Measurements from ENCODE around the gene TUBA1C. TPM values are rescaled to one million over a fixed set of nuclear protein-coding genes. Genes with fewer than 3 reads are reported as not detected.
"Not testable (repeated sequence)": the region's sequence is repeated elsewhere in the genome, so short reads cannot be mapped to it uniquely, and the experiment has no call there.

TUBA1C gene
- total RNA-seq, 2 donors from 2014 or later: 172 to 219 TPM

GRCh38 chr12:49244176-49244575 is 20.7 kb upstream of the TUBA1C start:
- DNase-seq (ENCODE audit: low spot score): no peak
- intact Hi-C loops (cut with DNase I): no loop called here

GRCh38 chr12:49251357-49251756 is 13.5 kb upstream of the TUBA1C start:
- intact Hi-C loops (cut with DNase I): no loop called here
- DNase-seq (ENCODE audit: low spot score): no peak

- intact Hi-C loops (cut with DNase I): no loop called here
- no peak for DNase-seq (ENCODE audit: low spot score)
These were observed 11.8 kb upstream of the TUBA1C start for GRCh38 chr12:49253033-49253623.

GRCh38 chr12:49255456-49255855 is 9.4 kb upstream of the TUBA1C start:
- intact Hi-C loops (cut with DNase I): not testable (repeated sequence)

GRCh38 chr12:49255857-49256637 is 8.8 kb upstream of the TUBA1C start:
- peak; percentile 25 for DNase-seq (ENCODE audit: low spot score)
- intact Hi-C loops (cut with DNase I): no loop called here

More at GRCh38 chr12:49255456-49255855, 9.4 kb upstream of the TUBA1C start:
- DNase-seq (ENCODE audit: low spot score): not testable (repeated sequence)

GRCh38 chr12:49257508-49258184 is 7.2 kb upstream of the TUBA1C start:
- intact Hi-C loops (cut with DNase I): not testable (repeated sequence)
- DNase-seq (ENCODE audit: low spot score): peak; percentile 3

GRCh38 chr12:49259452-49259851 is 5.4 kb upstream of the TUBA1C start:
- DNase-seq (ENCODE audit: low spot score): no peak
- intact Hi-C loops (cut with DNase I): no loop called here

- DNase-seq (ENCODE audit: low spot score): no peak
- intact Hi-C loops (cut with DNase I): no loop called here
These were observed 4.7 kb upstream of the TUBA1C start for GRCh38 chr12:49260166-49260565.

GRCh38 chr12:49260571-49261363 is 4.1 kb upstream of the TUBA1C start:
- DNase-seq (ENCODE audit: low spot score): peak; percentile 28
- intact Hi-C loops (cut with DNase I): no loop called here

GRCh38 chr12:49261721-49262120 is 3.2 kb upstream of the TUBA1C start:
- intact Hi-C loops (cut with DNase I): no loop called here
- DNase-seq (ENCODE audit: low spot score): no peak

GRCh38 chr12:49263400-49263763 is 1.5 kb upstream of the TUBA1C start:
- intact Hi-C loops (cut with DNase I): no loop called here
- peak; percentile 38 for DNase-seq (ENCODE audit: low spot score)

- no peak for DNase-seq (ENCODE audit: low spot score)
- intact Hi-C loops (cut with DNase I): no loop called here
These were observed 413 bp upstream of the TUBA1C start for GRCh38 chr12:49264466-49264872.

- DNase-seq (ENCODE audit: low spot score); intact Hi-C loops (cut with DNase I): not testable (repeated sequence)
These were observed 4.3 kb downstream of the TUBA1C start for GRCh38 chr12:49269191-49269590.

- intact Hi-C loops (cut with DNase I): no loop called here
- no peak for DNase-seq (ENCODE audit: low spot score)
These were observed 8.2 kb downstream of the TUBA1C start for GRCh38 chr12:49272790-49273725.

- intact Hi-C loops (cut with DNase I): no loop called here
- peak; percentile 40 for DNase-seq (ENCODE audit: low spot score)
These were observed 9.0 kb downstream of the TUBA1C start for GRCh38 chr12:49273726-49274395.

GRCh38 chr12:49274396-49275069 is 9.7 kb downstream of the TUBA1C start:
- intact Hi-C loops (cut with DNase I): no loop called here

More at GRCh38 chr12:49274396-49275069, 9.7 kb downstream of the TUBA1C start:
- DNase-seq (ENCODE audit: low spot score): peak; percentile 14

Data from posterior vena cava (tissue), 2 donors.